Testis (tissue), 3 donors: Measurements from ENCODE around the gene PGBD2. TPM values are rescaled to one million over a fixed set of nuclear protein-coding genes. Genes with fewer than 3 reads are reported as not detected.
A peak's percentile ranks its signal among the peaks of the same experiment; 100 is the strongest.

Source experiments
- DNase-seq: peaks from one replicate; pipeline ENCODE4 v3.0.0-alpha.2; 2019
- H3K27ac ChIP-seq, 2 donors: fragments of 200-600 bp; sonication (generic); one replicate each; pipeline ENCODE4 v1.5.1; 2019
- H3K27me3 ChIP-seq: fragments of 200-600 bp; sonication (generic); one replicate; pipeline ENCODE4 v1.5.1; 2019
- H3K36me3 ChIP-seq: fragments of 200-600 bp; sonication (generic); one replicate; pipeline ENCODE4 v1.5.1; 2017; ENCODE audit warnings: low read depth; ENCODE audit errors: missing control alignments
- H3K4me1 ChIP-seq: fragments of 200-600 bp; sonication (generic); one replicate; pipeline ENCODE4 v1.5.1; 2019
- H3K4me3 ChIP-seq, 2 donors: fragments of 200-600 bp; sonication (generic); one replicate each; pipeline ENCODE4 v1.5.1; 2017 to 2019
- H3K9me3 ChIP-seq: fragments of 200-600 bp; sonication (generic); one replicate; pipeline ENCODE4 v1.5.1; 2017
- CTCF ChIP-seq, 3 experiments: fragments of 450-650 bp in 2 of 3; fragments of 200-600 bp in 1 of 3; sonication (generic) in 1 of 3; IDR thresholded peaks; one replicate each; pipeline ENCODE4 v1.5.1; 2016 to 2019; ENCODE audit warnings: antibody characterized with exemption in 3 of 3, mild to moderate bottlenecking in 2 of 3, moderate library complexity in 1 of 3
- POLR2A ChIP-seq: fragments of 450-650 bp; IDR thresholded peaks from one replicate; pipeline ENCODE4 v1.6.1; 2017; ENCODE audit warnings: antibody characterized with exemption, mild to moderate bottlenecking, moderate library complexity
- WGBS, 2 donors: methylation state at CpG; one replicate each; pipeline ENCODE4 v1.1.5; 2018; 5-methylcytosine and 5-hydroxymethylcytosine counted together
- intact Hi-C: fragments of 100-400 bp; cut with DNase I; formaldehyde crosslinking; loops from one replicate; pipeline ENCODE4 v1.15.1; 2023; ENCODE audit warnings: low total_unique reads
- polyA plus RNA-seq: library from polyadenylated mRNA; stranded (reverse); fragments of 350-450 nt; fragmentation: Illumina TruSeq; extraction: RNeasy Lipid Tissue Mini Kit (QIAGEN cat#74804); gene quantifications from one replicate; pipeline ENCODE4 v1.2.3, GENCODE V29; 2014; ENCODE audit warnings: low read depth, low replicate concordance; ENCODE audit not compliant: insufficient read depth
- total RNA-seq, 2 donors: library from RNA; depleted of rRNA; stranded (reverse); fragments of >200 nt; gene quantifications; one replicate each; pipeline ENCODE4 v1.2.3, GENCODE V29; 2016

PGBD2 gene
- total and polyA plus RNA-seq, 3 donors from 2014 or later: 12.2 to 18.8 (median 13.5) TPM

GRCh38 chr1:248904437-248905216, 1.4 kb upstream of the PGBD2 start:
- H3K4me1 ChIP-seq: peaks cover 12% of the 10 kb centered on the region
- no peaks in the 10 kb centered on the region for H3K36me3 ChIP-seq
- DNase-seq: no peak
- no peaks in the 10 kb centered on the region for H3K9me3 ChIP-seq
- H3K27ac ChIP-seq: peak overlapping the region in 1 of 2 donors; percentile 94
- H3K27me3 ChIP-seq: no peaks in the 10 kb centered on the region
- TF ChIP-seq POLR2A (no peak), CTCF (IDR thresholded peaks at IDR 0.05) (no peak)
- peak overlapping the region in 1 of 2 donors; percentile 70 for H3K4me3 ChIP-seq
- 62 to 79% methylated on average over 3 of the region's 3 CpGs for WGBS, 2 donors
- intact Hi-C loops: no loop called here

GRCh38 chr1:248905662-248906008, 400 bp upstream of the PGBD2 start:
- H3K27me3 ChIP-seq: no peaks in the 10 kb centered on the region
- H3K4me3 ChIP-seq: peak overlapping the region; percentile 70 to 74
- peak overlapping the region; percentile 94 for H3K27ac ChIP-seq
- no peaks in the 10 kb centered on the region for H3K36me3 ChIP-seq
- H3K9me3 ChIP-seq: no peaks in the 10 kb centered on the region
- H3K4me1 ChIP-seq: peaks cover 12% of the 10 kb centered on the region
- 15 to 29% methylated on average over 4 of the region's 4 CpGs for WGBS, 2 donors
- TF ChIP-seq CTCF (IDR thresholded peaks at IDR 0.05): no peak
- intact Hi-C loops: no loop called here
- DNase-seq: no peak

GRCh38 chr1:248906753-248907661, 972 bp downstream of the PGBD2 start:
- H3K9me3 ChIP-seq: no peaks in the 10 kb centered on the region
- no peaks in the 10 kb centered on the region for H3K27me3 ChIP-seq
- DNase-seq: peak; percentile 36
- TF ChIP-seq CTCF (IDR thresholded peaks at IDR 0.05) (no peak), POLR2A (no peak)
- peak overlapping the region; percentile 94 for H3K27ac ChIP-seq
- H3K4me3 ChIP-seq: peak overlapping the region; percentile 70 to 74
- WGBS, 2 donors: 23 to 25% methylated on average over 18 of the region's 18 CpGs
- intact Hi-C loops: no loop called here
- H3K36me3 ChIP-seq: no peaks in the 10 kb centered on the region
- peaks cover 12% of the 10 kb centered on the region for H3K4me1 ChIP-seq

GRCh38 chr1:248910761-248911160, 4.7 kb downstream of the PGBD2 start:
- no peaks in the 10 kb centered on the region for H3K36me3 ChIP-seq
- TF ChIP-seq CTCF (IDR thresholded peaks at IDR 0.05): no peak
- TF ChIP-seq POLR2A: no peak
- intact Hi-C loops: no loop called here

More at GRCh38 chr1:248910761-248911160, 4.7 kb downstream of the PGBD2 start:
- DNase-seq: no peak
- Histone ChIP-seq H3K27me3 (no peaks in the 10 kb centered on the region), H3K4me3 (no peak overlapping the region), H3K4me1 (peaks cover 12% of the 10 kb centered on the region), H3K9me3 (no peaks in the 10 kb centered on the region), H3K27ac (no peak overlapping the region)
- WGBS, 2 donors: 93 to 94% methylated on average over 6 of the region's 6 CpGs
